Lung (tissue), 12 donors: ENCODE results near the gene GLI2. TPM values are rescaled to one million over a fixed set of nuclear protein-coding genes. Genes with fewer than 3 reads are reported as not detected.

ENCODE experiments used
- ATAC-seq: fragments of 200-7000 bp; cut with Tn5 transposase; one replicate; pipeline ENCODE4 v1.9.1; 2020; ENCODE audit warnings: moderate number of reproducible peaks; ENCODE audit not compliant: insufficient read depth, low FRiP score
- DNase-seq, 3 donors: peaks; one replicate each; pipeline ENCODE4 v3.0.0-alpha.2; 2013 to 2017
- H3K27ac ChIP-seq, 2 donors: one replicate each; pipeline ENCODE4 v1.5.1; 2013; ENCODE audit warnings: mild to moderate bottlenecking in 2 of 2, moderate library complexity in 2 of 2, control low read depth in 1 of 2, inconsistent platforms in 1 of 2, low read depth in 1 of 2, low read length in 1 of 2
- H3K27me3 ChIP-seq, 3 donors: one replicate each; pipeline ENCODE4 v1.5.1; 2013; ENCODE audit warnings: low read length in 2 of 3; ENCODE audit not compliant: control insufficient read depth in 3 of 3, insufficient read depth in 3 of 3
- H3K36me3 ChIP-seq, 4 donors: one replicate each; pipeline ENCODE4 v1.5.1; 2013; ENCODE audit warnings: low read length in 4 of 4, mild to moderate bottlenecking in 1 of 4, moderate library complexity in 1 of 4; ENCODE audit not compliant: control insufficient read depth in 4 of 4, insufficient read depth in 4 of 4
- H3K4me1 ChIP-seq, 5 donors: one replicate each; pipeline ENCODE4 v1.5.1; 2013; ENCODE audit warnings: low read length in 5 of 5, mild to moderate bottlenecking in 2 of 5, moderate library complexity in 1 of 5; ENCODE audit not compliant: control insufficient read depth in 5 of 5, insufficient read depth in 5 of 5
- H3K4me3 ChIP-seq: one replicate; pipeline ENCODE4 v1.5.1; 2013; ENCODE audit warnings: mild to moderate bottlenecking, control low read depth, moderate library complexity
- H3K9ac ChIP-seq, 2 donors: one replicate each; pipeline ENCODE4 v1.5.1; 2013; ENCODE audit warnings: low read length in 2 of 2, control low read depth in 1 of 2; ENCODE audit not compliant: insufficient read depth in 1 of 2
- H3K9me3 ChIP-seq, 4 donors: one replicate each; pipeline ENCODE4 v1.5.1; 2013; ENCODE audit warnings: low read length in 3 of 4, mild to moderate bottlenecking in 1 of 4, moderate library complexity in 1 of 4; ENCODE audit not compliant: control insufficient read depth in 4 of 4, insufficient read depth in 3 of 4
- CTCF ChIP-seq: IDR thresholded peaks from 2 replicates; pipeline ENCODE4 v1.5.1; 2012; ENCODE audit warnings: mild to moderate bottlenecking; ENCODE audit errors: control extremely low read depth, extremely low read depth
- WGBS, 2 donors: extraction: QIAGEN DNeasy Blood & Tissue Kit; methylation state at CpG; one replicate each; pipeline ENCODE4 v1.1.7; 2013; 5-methylcytosine and 5-hydroxymethylcytosine counted together
- polyA plus RNA-seq, 2 donors: library from polyadenylated mRNA; stranded (reverse); fragments of 200-250 nt; gene quantifications; one replicate each; pipeline ENCODE4 v1.2.1, GENCODE V29; 2013
- total RNA-seq, 2 donors: library from RNA; depleted of rRNA in 1 of 2; stranded (reverse); fragments of >200 nt in 1 of 2; gene quantifications; one replicate each; pipeline ENCODE4 v1.2.1, GENCODE V29; 2014 to 2021
- donor health status: control.
- donor health status: control.
- donor health status: Bipolar disorder and iron deficiency.
- donor health status: healthy.
- donor health status: DM: yes; HTN: yes; CAD: no.

The GLI2 gene
- total and polyA plus RNA-seq, 4 donors: 1.1 to 9.2 (median 3.5) TPM

DNA sequence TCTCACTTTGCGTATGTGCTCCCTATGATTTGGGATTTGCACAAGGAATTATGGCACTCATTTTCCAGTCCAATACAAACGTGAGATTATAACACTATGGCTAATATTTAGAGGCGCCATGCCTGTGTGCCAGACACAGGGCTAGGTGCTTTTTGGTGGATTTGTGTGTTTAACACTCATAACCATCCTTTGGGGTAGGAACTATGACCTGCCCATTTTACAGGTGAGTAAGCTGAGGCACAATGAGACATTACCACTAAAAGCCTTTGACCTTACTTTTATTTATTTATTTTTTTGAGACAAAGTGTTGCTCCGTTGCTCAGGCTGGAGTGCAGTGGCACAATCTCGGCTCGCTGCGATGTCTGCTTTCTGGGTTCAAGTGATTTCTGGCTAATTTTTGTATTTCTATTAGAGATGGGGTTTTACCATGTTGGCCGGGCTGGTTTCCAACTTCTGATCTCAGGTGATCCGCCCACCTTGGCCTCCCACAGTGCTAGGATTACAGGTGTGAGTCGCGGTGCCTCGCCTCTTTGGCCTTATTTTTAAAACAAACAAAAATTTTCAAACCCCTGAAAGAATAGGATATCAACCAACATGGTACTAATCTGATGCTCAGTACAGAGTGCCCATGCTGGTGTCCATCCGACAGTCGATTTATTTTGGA lies 26.6 kb upstream of the GLI2 start:
- Histone ChIP-seq H3K36me3 (no peaks in the 10 kb centered on the region), H3K4me1 (peaks cover 0 to 10% (median 0%) of the 10 kb centered on the region in 5 donors), H3K9me3 (no peaks in the 10 kb centered on the region), H3K27me3 (peaks cover 0 to 32% (median 0%) of the 10 kb centered on the region in 3 donors), H3K27ac (no peak overlapping the region), H3K4me3 (no peak overlapping the region), H3K9ac (no peak overlapping the region)
- TF ChIP-seq CTCF: no peak
- DNase-seq (no peak), ATAC-seq (no peak)
- WGBS, 2 donors: 74 to 78% methylated on average over 14 of the region's 14 CpGs

DNA sequence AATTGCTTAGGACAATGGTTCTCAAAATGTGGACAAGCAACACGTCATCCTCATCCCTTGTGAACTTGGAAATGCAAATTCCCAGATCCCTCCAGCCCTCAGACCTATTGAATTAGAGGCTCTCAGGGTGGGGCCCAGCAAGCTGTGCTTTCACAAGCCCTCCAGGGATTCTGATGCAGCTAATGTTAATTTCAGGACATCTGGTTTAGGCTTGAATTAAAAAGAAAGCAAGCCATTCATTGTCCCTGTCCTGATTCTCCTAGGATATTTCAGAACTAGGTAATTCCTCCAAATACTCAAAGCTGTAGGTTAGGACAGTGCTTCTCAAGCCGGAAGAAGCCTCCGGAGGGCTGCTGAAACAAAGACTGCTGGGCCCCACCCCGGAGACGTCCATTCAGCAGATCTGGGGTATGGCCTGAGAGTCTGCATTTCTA lies 26.0 kb upstream of the GLI2 start:
- WGBS, 2 donors: 52 to 80% methylated on average over 5 of the region's 5 CpGs
- Histone ChIP-seq H3K9ac (no peak overlapping the region), H3K4me3 (no peak overlapping the region), H3K9me3 (no peaks in the 10 kb centered on the region), H3K4me1 (peaks cover 0 to 10% (median 0%) of the 10 kb centered on the region in 5 donors), H3K36me3 (no peaks in the 10 kb centered on the region), H3K27me3 (peaks cover 0 to 36% (median 0%) of the 10 kb centered on the region in 3 donors), H3K27ac (no peak overlapping the region)
- DNase-seq: no peak
- ATAC-seq: no peak
- no peak for TF ChIP-seq CTCF

GRCh38 chr2:120710256-120710655 lies 25.4 kb upstream of the GLI2 start:
- Histone ChIP-seq H3K4me1 (peaks cover 0 to 13% (median 0%) of the 10 kb centered on the region in 5 donors), H3K27me3 (peaks cover 0 to 36% (median 0%) of the 10 kb centered on the region in 3 donors), H3K4me3 (no peak overlapping the region), H3K27ac (no peak overlapping the region), H3K9me3 (no peaks in the 10 kb centered on the region), H3K36me3 (no peaks in the 10 kb centered on the region), H3K9ac (no peak overlapping the region)
- DNase-seq (no peak), ATAC-seq (no peak)
- no peak for TF ChIP-seq CTCF
- WGBS, 2 donors: 70 to 82% methylated on average over 16 of the region's 16 CpGs
